ENCODE data around the gene CNTNAP3B.
"Not testable (repeated sequence)": the region's sequence is repeated elsewhere in the genome, so short reads cannot be mapped to it uniquely, and the experiment has no call there.

CNTNAP3B gene

DNA sequence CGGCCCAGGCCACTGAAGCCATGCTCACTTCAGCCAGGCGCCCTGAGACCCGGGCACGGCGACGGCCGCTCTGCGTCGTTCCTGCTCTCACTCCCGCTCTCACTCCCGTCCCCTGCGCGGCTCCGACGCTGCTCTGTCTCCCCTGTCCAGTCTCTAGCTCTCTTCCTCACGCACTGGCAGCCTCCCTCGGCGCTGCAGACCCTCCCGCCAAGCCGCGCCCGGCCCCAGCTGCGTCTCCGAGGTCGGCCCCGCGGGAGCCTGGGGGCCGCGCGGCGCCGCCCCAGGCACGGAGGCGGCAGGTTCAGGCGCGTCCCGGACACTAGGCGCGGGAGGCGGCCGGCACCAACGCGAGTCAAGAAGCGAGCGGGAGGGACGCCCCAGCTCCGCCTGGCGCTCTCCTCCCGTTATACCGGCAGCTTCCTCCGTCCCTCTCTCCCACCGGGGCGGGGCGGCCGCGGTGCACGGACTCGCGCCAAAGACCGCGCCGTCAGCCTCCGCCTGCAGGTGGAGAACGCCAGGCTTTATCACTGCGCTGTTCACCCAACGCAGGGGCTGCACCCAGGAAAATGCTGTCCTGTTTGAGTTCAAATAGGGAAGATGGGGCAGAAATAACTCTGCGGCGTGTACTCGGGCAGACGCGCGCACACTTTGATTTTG is at the start of gene CNTNAP3B:
Gene CNTNAP3B (minus strand): TSS at position 354 of the 657 bp plus-strand sequence. CDS start 332 bp downstream, at position 22.
- not testable (repeated sequence) for DNase-seq (ENCODE audit: low spot score)

DNA sequence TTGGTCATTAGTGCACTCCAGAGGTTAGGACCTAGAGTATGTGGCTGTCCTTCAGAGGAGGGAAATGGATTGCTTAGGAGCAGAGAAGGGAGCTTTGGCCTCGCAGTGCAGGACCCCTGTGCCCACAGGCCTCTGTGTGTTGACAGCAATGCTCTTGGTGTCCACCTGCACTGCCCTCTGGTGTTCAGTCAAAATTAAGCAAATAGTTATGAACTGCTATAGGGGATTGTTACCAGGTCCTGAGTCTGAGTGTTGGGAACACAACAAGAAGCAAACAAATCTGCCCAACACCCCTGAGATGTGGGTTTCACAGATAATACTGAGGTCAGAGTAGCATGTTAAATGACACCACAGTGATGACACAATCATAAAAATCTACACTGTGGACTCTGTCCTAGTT is 31.1 kb upstream of the CNTNAP3B start:
- not testable (repeated sequence) for DNase-seq (ENCODE audit: low spot score)

GRCh38 chr9:42127056-42127841 is 2.0 kb downstream of the CNTNAP3B start:
- DNase-seq (ENCODE audit: low spot score) = not testable (repeated sequence)

DNA sequence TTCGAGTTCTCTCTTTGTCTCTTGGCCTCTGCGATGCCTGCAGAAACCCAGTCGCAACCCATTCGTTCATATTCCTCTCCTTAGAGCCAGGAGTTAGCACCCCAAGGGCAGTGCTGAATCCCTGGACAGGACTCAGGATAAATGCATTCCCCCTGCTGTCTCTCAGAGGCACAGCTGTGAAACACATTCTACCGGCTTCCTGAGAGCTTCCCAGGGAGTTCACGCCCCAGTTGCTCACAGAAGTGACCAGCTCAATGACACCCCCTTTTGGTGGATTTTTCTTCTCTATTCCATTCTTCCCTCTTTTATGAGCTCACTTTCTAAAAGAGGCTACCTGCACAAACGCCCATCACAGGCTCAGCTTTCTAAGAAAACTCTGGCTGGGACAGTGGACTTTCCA is 8.2 kb downstream of the CNTNAP3B start:
- not testable (repeated sequence) for DNase-seq (ENCODE audit: low spot score)

- not testable (repeated sequence) for DNase-seq (ENCODE audit: low spot score)
Observed at GRCh38 chr9:42095929-42096328, 33.3 kb downstream of the CNTNAP3B start.

- DNase-seq (ENCODE audit: low spot score) = not testable (repeated sequence)
Observed at GRCh38 chr9:42084559-42084952, 44.7 kb downstream of the CNTNAP3B start.

- not testable (repeated sequence) for DNase-seq (ENCODE audit: low spot score)
Observed at GRCh38 chr9:42083877-42084558, 45.2 kb downstream of the CNTNAP3B start.

DNA sequence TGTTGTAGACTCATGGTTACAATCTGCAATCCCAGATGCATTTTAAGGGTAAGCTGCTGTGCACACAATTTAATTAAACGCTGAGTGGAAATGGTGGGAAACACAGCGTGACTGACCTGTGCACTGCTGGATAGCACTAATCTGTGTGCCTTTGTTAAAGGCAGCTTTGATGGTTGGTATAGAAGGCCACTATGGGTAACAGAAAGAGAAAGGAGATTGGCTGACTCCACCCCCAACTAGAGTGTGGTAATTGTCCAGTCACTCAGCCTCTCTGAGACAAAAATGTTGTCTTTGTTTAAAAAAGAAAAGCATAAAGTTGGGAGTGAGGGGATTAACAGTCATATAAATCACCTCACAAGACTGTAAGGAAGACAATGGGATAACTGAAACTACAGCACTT is 48.9 kb downstream of the CNTNAP3B start:
- not testable (repeated sequence) for DNase-seq (ENCODE audit: low spot score)

DNA sequence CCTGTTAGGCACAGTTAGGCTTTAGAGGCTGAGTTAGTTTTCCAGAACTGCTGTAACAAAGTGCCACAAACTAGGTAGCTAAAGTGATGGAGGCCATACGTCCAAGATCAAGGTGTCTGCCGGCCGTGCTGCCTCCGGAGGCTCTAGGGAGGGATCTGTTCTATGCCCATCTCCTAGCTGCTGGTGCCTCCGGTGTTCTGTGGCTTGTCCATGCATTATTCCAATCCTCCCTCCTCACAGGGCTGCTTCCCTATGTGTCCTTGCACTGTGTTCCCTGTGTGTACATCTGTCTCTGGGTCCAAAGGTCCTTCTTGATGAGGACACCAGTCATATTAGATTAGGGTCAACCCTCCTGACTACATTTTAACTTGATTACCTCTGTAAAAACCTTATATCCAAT is 54.4 kb downstream of the CNTNAP3B start:
- not testable (repeated sequence) for DNase-seq (ENCODE audit: low spot score)

- DNase-seq (ENCODE audit: low spot score) = not testable (repeated sequence)
Observed at GRCh38 chr9:42071026-42071425, 58.2 kb downstream of the CNTNAP3B start.

DNA sequence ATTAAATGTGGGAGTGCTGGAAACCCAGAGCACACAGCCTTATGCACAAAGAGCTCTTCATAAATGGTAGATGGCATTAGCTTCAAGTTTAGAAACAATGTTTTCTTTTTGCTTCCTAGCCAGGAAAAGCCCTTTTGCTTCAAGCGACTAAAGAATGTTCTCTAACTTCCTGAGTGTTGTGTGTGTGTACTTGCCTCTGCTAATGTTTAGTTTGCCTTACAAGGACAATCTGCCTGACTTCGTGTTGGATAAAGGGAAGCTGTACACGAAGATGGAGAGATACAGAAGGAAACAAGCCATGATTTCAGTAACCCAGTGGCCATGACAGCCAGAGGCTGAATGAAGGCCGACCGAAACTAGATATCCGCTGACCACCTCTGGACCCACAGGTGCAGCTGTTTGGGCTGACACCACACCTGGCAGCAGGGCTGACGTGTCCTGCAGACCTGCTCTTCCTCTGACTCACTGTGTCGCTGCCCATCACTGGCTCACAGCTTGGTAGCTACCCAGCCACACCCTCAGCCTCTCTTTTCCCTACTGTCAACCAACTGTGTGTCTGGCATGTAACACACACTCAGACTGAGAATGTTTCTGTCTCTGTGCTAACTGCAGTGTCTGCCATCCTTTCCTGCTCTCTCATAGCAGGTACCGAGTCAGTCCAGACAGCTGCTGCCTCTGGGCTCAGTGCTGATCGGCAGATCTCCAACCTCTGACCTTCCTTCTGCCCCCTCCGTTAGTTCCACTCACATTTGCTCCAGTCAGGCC is 59.0 kb downstream of the CNTNAP3B start:
- not testable (repeated sequence) for DNase-seq (ENCODE audit: low spot score)

GRCh38 chr9:42053874-42054273 is 75.4 kb downstream of the CNTNAP3B start:
- not testable (repeated sequence) for DNase-seq (ENCODE audit: low spot score)

DNA sequence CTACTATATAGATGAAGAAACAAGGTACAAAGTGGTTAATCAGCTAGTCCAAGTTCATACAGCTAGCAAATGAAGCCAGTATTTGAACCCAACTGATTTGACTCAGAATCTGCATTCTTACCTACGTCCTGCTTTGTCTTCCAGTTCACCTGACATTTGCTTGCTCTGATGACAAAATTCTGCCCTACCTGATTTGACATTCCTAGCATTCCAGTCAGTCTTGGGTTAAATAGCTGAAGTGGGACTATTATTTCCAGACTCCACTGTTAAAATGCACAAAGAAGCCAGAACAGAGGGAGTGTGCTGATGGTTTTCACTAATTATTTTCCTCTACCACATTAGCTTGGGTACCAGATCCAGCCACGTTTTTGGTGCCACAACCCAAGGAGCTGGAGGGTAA is 78.5 kb downstream of the CNTNAP3B start:
- DNase-seq (ENCODE audit: low spot score) = not testable (repeated sequence)

DNA sequence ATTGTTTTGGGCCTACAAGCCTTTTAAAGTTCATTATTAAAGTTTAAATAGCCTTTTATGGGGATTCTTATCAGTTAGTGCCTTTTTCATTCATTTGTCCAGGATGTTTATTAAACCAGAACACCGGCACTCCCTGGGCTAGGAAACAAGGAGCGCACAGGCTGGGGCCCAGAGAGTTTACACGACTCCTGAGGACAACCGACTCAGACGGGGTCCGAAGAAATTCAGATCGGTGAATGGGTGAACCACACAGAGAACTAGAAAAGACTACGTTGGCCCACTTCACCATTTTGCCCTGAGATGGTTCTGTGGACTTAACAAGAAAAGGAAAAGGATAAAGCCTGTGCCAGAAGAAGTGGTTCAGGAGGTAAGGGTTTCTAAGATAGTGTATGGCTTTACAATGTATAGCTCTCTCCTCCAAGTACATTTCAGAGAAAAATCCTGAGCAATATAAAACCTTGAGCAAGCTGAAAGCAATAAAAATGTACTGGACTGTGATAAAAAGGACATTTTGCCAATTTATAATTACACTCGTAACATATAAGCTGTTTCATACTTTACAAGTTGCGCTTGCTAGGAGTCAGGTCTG is 84.7 kb downstream of the CNTNAP3B start:
- not testable (repeated sequence) for DNase-seq (ENCODE audit: low spot score)

GRCh38 chr9:42033541-42033940 is 95.7 kb downstream of the CNTNAP3B start:
- DNase-seq (ENCODE audit: low spot score) = not testable (repeated sequence)

- not testable (repeated sequence) for DNase-seq (ENCODE audit: low spot score)
Observed at GRCh38 chr9:42020639-42021038, 108.6 kb downstream of the CNTNAP3B start.

DNA sequence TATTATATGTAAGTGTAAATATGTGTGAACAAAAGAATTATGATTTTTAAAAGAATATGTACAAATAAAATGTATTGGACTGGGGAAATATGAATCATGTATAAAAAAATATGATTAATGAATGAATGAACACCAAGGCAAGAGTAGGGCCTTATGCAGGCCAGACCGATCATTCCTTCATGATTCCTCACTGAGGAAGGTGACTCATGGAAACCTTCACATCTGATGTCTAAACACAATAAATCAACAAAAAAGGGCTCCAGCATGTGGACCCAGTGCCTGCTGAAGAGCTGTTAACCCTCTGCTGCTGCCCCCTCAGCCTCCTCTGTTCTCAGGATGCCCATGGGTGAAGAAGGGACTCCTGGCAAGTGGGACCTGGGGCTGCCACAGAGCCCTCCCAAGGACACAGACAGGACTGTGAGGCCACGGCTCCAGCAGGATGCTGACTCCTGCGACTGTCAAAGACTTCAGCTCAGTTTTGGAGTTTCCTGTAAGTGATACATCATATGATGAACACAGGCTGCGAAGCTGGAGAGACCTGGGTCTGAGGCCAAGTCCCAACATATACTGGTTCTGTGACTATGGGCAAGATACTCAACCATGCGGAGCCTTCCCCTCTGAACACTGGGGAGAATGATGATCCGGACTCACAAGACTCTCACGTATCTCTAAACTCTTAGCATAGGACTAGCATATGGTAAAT is 110.9 kb downstream of the CNTNAP3B start:
- DNase-seq (ENCODE audit: low spot score) = not testable (repeated sequence)

DNA sequence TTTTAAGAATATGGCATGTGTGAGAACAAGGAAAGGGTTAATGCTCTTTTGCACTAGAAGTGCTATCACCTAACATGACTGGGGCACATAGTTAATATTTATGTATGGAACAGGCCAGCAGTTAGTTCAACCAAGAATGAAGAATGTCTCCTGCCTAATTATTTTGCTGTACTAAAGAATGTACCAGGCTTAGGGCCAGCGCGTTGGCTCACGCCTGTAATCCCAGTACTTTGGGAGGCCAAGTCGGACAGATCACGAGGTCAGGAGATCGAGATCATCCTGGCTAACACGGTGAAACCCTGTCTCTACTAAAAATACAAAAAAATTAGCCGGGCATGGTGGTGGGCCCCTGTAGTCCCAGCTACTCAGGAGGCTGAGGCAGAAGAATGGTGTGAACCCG is 114.9 kb downstream of the CNTNAP3B start:
- DNase-seq (ENCODE audit: low spot score) = not testable (repeated sequence)

DNA sequence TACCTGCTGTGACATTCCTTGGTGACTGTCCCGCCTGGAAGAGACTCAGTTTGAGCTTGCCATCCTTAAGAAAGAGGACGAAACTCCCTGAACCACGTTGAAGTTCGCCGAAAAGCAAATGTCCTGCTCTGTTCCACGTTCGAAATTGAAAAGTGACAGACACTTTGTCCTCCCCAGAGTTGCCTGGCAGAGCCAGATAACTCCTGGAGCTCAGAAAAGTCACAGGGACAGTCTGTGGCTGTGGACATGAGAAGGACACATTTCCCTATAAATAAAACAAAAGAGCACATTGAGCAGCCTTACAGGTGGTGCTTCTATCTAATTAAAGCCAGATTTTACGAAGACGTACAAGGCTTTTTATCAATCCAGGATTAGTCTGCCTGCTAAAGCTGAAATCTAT is 137.6 kb downstream of the CNTNAP3B start:
- DNase-seq (ENCODE audit: low spot score) = not testable (repeated sequence)

GRCh38 chr9:41980271-41980670 is 149.0 kb downstream of the CNTNAP3B start:
- DNase-seq (ENCODE audit: low spot score) = not testable (repeated sequence)

Measured in iPS-NIHi11 (cell line).